Gastrocnemius medialis (tissue), 4 donors: Measurements from ENCODE around the gene TTLL13.

Source experiments
- POLR2A ChIP-seq, 2 donors: fragments of 450-650 bp; IDR thresholded peaks; one replicate each; pipeline ENCODE4 v1.6.1; 2017; ENCODE audit warnings: antibody characterized with exemption in 2 of 2, mild to moderate bottlenecking in 2 of 2, moderate library complexity in 2 of 2
- TF ChIP-seq, protein P1 (sequence below), 5 experiments: fragments of 450-650 bp in 3 of 5; fragments of 200-600 bp in 2 of 5; sonication (generic) in 2 of 5; IDR thresholded peaks in 4 of 5; conservative IDR thresholded peaks in 1 of 5; 1 replicate in 4 of 5; 2 replicates in 1 of 5; pipeline ENCODE4 v1.5.1; 2016 to 2019; ENCODE audit warnings: antibody characterized with exemption in 5 of 5, mild to moderate bottlenecking in 3 of 5, moderate library complexity in 3 of 5

DNA sequence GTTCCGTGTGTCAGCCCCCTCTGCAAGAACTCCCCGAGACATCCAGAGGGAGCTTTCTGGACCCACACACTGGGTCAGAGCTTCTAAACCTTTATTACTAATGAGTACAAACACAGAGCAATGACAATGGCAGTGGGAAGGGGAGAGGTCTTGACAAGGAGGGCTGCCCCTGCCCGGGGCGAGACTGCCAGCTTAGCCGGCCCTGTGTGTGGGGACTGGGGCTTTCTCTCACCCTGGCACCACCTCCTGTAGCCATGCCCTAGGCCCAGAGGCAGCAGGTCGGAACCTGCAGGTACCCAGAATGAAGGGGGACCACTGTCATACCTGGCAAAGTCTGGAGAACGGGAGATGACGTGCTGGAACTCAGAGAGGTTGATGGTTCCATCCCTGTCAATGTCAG is 18.7 kb upstream of the TTLL13 start:
- TF ChIP-seq, protein P1, sequence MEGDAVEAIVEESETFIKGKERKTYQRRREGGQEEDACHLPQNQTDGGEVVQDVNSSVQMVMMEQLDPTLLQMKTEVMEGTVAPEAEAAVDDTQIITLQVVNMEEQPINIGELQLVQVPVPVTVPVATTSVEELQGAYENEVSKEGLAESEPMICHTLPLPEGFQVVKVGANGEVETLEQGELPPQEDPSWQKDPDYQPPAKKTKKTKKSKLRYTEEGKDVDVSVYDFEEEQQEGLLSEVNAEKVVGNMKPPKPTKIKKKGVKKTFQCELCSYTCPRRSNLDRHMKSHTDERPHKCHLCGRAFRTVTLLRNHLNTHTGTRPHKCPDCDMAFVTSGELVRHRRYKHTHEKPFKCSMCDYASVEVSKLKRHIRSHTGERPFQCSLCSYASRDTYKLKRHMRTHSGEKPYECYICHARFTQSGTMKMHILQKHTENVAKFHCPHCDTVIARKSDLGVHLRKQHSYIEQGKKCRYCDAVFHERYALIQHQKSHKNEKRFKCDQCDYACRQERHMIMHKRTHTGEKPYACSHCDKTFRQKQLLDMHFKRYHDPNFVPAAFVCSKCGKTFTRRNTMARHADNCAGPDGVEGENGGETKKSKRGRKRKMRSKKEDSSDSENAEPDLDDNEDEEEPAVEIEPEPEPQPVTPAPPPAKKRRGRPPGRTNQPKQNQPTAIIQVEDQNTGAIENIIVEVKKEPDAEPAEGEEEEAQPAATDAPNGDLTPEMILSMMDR (IDR thresholded peaks at IDR 0.05 in 4 of 5, conservative IDR thresholded peaks at IDR 0.05 in 1 of 5) = no peak
- TF ChIP-seq POLR2A (IDR thresholded peaks at IDR 0.05) = no peak
